Activated CD4-positive, alpha-beta T cell treated with anti-CD3 and anti-CD28 coated beads for 36 hours (primary cell): ENCODE results near the gene TM4SF18. TPM values are rescaled to one million over a fixed set of nuclear protein-coding genes. Genes with fewer than 3 reads are reported as not detected.

Experiments
- ATAC-seq: fragments of 200-7000 bp; cut with Tn5 transposase; one replicate; pipeline ENCODE4 v1.10.0; 2021; ENCODE audit warnings: mild to moderate bottlenecking, moderate library complexity
- CTCF ChIA-PET: fragments of 350-600 bp; sonication (Branson Sonifier 250); formaldehyde crosslinking; loops from one replicate; lab custom pipeline; 2021; ENCODE audit warnings: antibody characterized with exemption; lab: Charles Lee
- POLR2A ChIA-PET: fragments of 350-600 bp; sonication (Branson Sonifier 250); formaldehyde crosslinking; loops from one replicate; lab custom pipeline; 2021; ENCODE audit warnings: antibody characterized with exemption, inconsistent platforms; lab: Charles Lee
- DNase-seq: peaks from one replicate; pipeline ENCODE4 v3.0.0-alpha.2; 2020
- H3K27ac Mint-ChIP-seq: one replicate; pipeline ENCODE4 v1.8.0; 2021; ENCODE audit warnings: mixed read lengths
- H3K27me3 Mint-ChIP-seq: one replicate; pipeline ENCODE4 v1.8.0; 2021; ENCODE audit warnings: mixed read lengths
- H3K36me3 Mint-ChIP-seq: one replicate; pipeline ENCODE4 v1.8.0; 2021; ENCODE audit warnings: low read depth, mixed read lengths
- H3K4me1 Mint-ChIP-seq: one replicate; pipeline ENCODE4 v1.8.0; 2021; ENCODE audit warnings: mixed read lengths
- H3K4me3 Mint-ChIP-seq: one replicate; pipeline ENCODE4 v1.8.0; 2021; ENCODE audit warnings: mild to moderate bottlenecking, moderate library complexity, mixed read lengths
- H3K9me3 Mint-ChIP-seq: one replicate; pipeline ENCODE4 v1.8.0; 2021; ENCODE audit warnings: low read depth, mixed read lengths
- intact Hi-C, 2 experiments: fragments of 100-400 bp; cut with DNase I in 1 of 2; cut with micrococcal nuclease in 1 of 2; formaldehyde crosslinking; loops; one replicate each; pipeline versions ENCODE4 v1.14.2 to v1.15.1; 2022 to 2024; cut with DNase I, micrococcal nuclease
- total RNA-seq, 2 experiments: library from RNA; stranded (reverse); gene quantifications; one replicate each; pipeline ENCODE4 v1.2.3, GENCODE V29; 2021

The TM4SF18 gene
- total RNA-seq, 2 experiments from 2014 or later = not detected

DNA sequence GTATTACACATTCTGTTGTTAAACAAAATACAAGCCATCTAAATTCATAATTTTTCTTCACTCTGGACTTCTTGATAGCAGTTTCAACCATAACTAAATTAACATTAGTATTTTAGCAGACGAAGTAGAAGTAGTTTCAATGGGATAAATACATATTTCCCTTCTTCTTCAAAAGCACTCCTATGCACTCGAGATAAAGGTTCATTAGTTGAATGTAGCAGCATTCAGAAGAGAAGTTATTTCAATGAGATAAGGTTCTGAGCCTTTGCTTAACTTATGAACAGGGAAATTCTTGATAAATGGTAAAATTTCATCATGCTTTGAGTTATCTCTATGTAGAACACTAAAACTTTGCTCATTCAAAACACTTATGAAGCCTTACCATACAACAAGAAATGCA lies 11.8 kb downstream of the TM4SF18 start:
- H3K27ac Mint-ChIP-seq = no peak overlapping the region
- no peaks in the 10 kb centered on the region for H3K36me3 Mint-ChIP-seq
- no peak for ATAC-seq
- H3K9me3 Mint-ChIP-seq = no peaks in the 10 kb centered on the region
- CTCF ChIA-PET = interaction anchor here (0.7 kb wide), 1 partner anchor 364 kb away, joined by 3 read pairs; no protein-coding TSS in a partner anchor
- H3K27me3 Mint-ChIP-seq = no peaks in the 10 kb centered on the region
- intact Hi-C loops = no loop called here
- no peak for DNase-seq
- no peaks in the 10 kb centered on the region for H3K4me1 Mint-ChIP-seq
- POLR2A ChIA-PET = no interaction called here
- H3K4me3 Mint-ChIP-seq = no peak overlapping the region

DNA sequence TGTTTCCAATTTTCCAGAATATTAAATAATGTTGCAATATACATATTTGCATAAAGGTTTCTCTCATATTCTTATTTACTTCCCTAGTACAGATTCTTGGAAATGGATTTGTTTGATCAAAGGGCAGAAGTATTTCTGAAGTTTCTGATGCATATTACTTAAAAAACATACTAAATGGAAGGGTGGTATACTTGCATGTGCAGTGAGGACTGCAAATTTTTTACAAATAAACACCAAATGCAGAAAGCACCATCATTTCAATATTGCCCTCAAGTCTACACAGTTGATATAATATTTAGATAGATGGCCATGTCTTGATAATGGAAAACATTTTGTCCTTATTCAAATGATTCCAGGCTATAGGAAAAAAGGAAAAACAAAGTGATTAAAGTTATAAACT lies 12.3 kb downstream of the TM4SF18 start:
- H3K4me1 Mint-ChIP-seq = no peaks in the 10 kb centered on the region
- POLR2A ChIA-PET = no interaction called here
- H3K27ac Mint-ChIP-seq = no peak overlapping the region
- no peaks in the 10 kb centered on the region for H3K9me3 Mint-ChIP-seq
- H3K36me3 Mint-ChIP-seq = no peaks in the 10 kb centered on the region
- H3K4me3 Mint-ChIP-seq = no peak overlapping the region
- CTCF ChIA-PET = interaction anchor here (0.7 kb wide), 1 partner anchor 363 kb away, joined by 3 read pairs; no protein-coding TSS in a partner anchor
- H3K27me3 Mint-ChIP-seq = no peaks in the 10 kb centered on the region
- ATAC-seq = no peak
- DNase-seq = no peak
- intact Hi-C loops = no loop called here

DNA sequence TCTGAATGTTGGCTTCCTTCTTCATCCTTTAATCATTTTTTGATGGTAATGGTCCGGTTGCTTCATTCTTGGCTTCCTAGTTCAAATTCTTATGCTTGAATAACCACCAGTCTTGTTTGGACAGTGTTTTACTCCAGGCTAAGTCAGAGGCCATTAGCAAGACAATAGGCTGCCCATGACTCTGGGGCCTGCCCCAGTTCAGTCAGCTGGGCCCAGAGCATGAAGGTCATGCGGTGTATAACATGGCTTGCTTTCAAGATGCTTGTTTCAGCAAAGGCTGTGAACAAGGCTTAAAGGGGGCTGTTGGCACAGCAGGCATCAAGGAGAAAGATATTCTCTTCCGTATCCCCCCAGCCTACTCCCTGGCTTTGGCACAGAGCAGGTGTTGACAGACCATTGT lies 13.7 kb downstream of the TM4SF18 start:
- no peak for ATAC-seq

DNA sequence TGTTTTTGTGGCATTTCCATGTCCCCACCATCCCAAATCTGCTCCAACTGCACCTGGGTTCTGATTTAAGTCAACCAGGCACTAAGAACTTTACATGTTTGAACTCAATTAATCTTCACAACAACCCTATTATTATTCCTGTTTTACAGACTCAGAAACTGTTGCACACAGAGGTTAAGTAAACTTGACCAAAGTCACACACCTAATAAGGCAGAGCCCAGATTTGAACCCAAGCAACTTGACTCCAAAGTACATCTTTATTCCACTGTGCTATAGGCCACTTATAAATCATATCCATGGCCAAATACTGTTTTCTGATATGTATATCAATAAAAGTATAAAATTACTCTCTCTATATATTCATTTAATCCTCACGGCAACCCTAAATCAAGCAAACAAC lies 16.4 kb downstream of the TM4SF18 start:
- no peak for DNase-seq
- CTCF ChIA-PET = no interaction called here
- H3K4me1 Mint-ChIP-seq = no peaks in the 10 kb centered on the region
- H3K4me3 Mint-ChIP-seq = no peak overlapping the region
- H3K36me3 Mint-ChIP-seq = no peaks in the 10 kb centered on the region
- POLR2A ChIA-PET = no interaction called here
- ATAC-seq = no peak
- H3K9me3 Mint-ChIP-seq = no peaks in the 10 kb centered on the region
- intact Hi-C loops = no loop called here
- H3K27me3 Mint-ChIP-seq = peaks cover 7% of the 10 kb centered on the region
- H3K27ac Mint-ChIP-seq = no peak overlapping the region

More for the DNA sequence above, 13.7 kb downstream of the TM4SF18 start:
- no peak overlapping the region for H3K4me3 Mint-ChIP-seq
- H3K27me3 Mint-ChIP-seq = no peaks in the 10 kb centered on the region
- no peak for DNase-seq
- H3K36me3 Mint-ChIP-seq = no peaks in the 10 kb centered on the region
- ChIA-PET CTCF (interaction anchor here (1.0 to 1.1 kb wide), 2 partner anchors 9 to 11 kb away, joined by 3 read pairs; no protein-coding TSS in a partner anchor), POLR2A (no interaction called here)
- H3K27ac Mint-ChIP-seq = no peak overlapping the region
- H3K4me1 Mint-ChIP-seq = no peaks in the 10 kb centered on the region
- intact Hi-C loops = no loop called here
- no peaks in the 10 kb centered on the region for H3K9me3 Mint-ChIP-seq

DNA sequence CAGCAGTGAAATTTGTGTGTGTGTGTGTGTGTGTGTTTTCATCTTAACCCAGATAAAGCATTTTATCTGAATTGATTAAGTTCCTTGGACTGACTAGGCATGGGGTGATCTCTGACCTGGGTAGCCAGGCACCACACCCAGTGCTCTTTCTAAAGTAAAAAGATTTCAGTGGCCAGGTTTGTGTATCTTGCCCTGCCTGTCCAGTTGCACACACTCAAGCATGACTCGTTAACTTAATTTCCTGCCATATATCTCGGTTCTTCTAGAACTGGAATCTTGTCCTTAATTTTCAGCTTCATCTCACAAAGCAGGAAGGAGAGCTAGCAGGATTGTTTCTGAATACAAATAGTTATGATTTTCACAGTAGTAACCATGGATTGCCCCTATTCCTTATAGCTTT lies 17.0 kb downstream of the TM4SF18 start:
- no peaks in the 10 kb centered on the region for H3K9me3 Mint-ChIP-seq
- intact Hi-C loops = no loop called here
- no peaks in the 10 kb centered on the region for H3K4me1 Mint-ChIP-seq
- ChIA-PET CTCF (interaction anchor here (0.6 to 1.5 kb wide), 2 partner anchors 12 to 45 kb away, joined by 3 read pairs; no protein-coding TSS in a partner anchor), POLR2A (no interaction called here)
- H3K27ac Mint-ChIP-seq = no peak overlapping the region
- DNase-seq (no peak), ATAC-seq (no peak)
- no peaks in the 10 kb centered on the region for H3K36me3 Mint-ChIP-seq
- no peak overlapping the region for H3K4me3 Mint-ChIP-seq
- H3K27me3 Mint-ChIP-seq = peaks cover 7% of the 10 kb centered on the region

DNA sequence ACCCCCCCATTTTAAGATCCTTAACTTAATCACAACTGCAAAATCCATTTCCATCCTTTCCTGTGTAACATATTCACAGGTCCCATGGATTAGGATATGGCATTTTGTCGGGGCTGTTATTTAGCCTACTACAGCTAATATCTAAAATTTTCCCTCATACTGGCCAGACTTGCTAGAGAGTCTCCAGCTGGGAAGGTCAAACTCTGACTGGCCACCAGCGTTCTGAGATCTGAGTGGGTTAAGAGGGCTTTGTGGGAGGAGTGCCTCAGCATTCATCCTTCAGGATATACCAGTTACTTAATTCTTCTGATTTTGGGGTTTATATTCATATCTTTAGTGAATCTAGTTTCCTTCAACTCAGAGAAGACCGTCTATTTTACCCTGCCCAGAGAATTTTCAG lies 17.7 kb downstream of the TM4SF18 start:
- no peak for ATAC-seq
- DNase-seq = no peak
- H3K9me3 Mint-ChIP-seq = no peaks in the 10 kb centered on the region
- H3K4me3 Mint-ChIP-seq = no peak overlapping the region
- POLR2A ChIA-PET = no interaction called here
- peaks cover 10% of the 10 kb centered on the region for H3K27me3 Mint-ChIP-seq
- H3K4me1 Mint-ChIP-seq = no peaks in the 10 kb centered on the region
- H3K27ac Mint-ChIP-seq = no peak overlapping the region
- no peaks in the 10 kb centered on the region for H3K36me3 Mint-ChIP-seq
- CTCF ChIA-PET = interaction anchor here (1.5 kb wide), 1 partner anchor 11 kb away, joined by 3 read pairs; no protein-coding TSS in a partner anchor
- intact Hi-C loops = no loop called here

DNA sequence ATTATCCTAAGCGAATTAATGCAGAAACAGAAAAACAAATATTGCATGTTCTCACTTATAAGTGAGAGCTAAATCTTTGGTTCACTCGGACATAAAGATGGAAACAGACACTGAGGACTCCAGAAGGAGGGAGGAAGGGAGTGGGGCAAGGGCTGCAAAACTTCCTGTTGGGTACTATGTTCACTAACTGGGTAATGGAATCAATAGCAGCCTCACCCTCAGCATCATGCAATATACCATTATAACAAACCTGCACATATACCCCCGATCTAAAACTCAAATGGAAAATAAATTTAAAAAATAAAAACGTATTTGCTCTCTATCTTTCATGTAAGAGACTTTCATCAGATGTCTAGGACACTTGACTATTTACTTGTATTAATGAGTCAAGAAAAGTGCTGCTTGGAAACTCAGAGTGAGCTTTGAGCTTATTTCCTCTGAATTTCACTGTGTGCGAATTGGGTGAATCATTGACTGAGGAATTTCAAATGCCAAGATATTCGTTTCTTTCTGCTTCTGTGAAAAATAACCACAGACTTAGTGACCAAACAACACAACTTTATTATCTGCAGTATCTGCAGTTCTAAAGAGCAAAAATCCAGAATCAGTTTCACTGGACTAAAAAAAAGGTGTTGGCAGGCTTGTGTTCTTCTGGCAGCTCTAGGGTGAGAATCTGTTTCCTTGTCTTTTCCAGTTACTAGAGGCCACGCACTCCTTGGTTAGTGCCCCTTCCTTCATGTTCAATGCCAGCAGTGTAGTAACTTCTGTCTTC lies 18.4 kb downstream of the TM4SF18 start:
- Mint-ChIP-seq H3K4me3 (no peak overlapping the region), H3K27ac (no peak overlapping the region), H3K36me3 (no peaks in the 10 kb centered on the region), H3K27me3 (peaks cover 11% of the 10 kb centered on the region), H3K9me3 (no peaks in the 10 kb centered on the region), H3K4me1 (no peaks in the 10 kb centered on the region)
- intact Hi-C loops = no loop called here
- CTCF ChIA-PET = interaction anchor here (1.5 kb wide), 1 partner anchor 11 kb away, joined by 3 read pairs; no protein-coding TSS in a partner anchor
- DNase-seq (no peak), ATAC-seq (no peak)
- POLR2A ChIA-PET = no interaction called here

DNA sequence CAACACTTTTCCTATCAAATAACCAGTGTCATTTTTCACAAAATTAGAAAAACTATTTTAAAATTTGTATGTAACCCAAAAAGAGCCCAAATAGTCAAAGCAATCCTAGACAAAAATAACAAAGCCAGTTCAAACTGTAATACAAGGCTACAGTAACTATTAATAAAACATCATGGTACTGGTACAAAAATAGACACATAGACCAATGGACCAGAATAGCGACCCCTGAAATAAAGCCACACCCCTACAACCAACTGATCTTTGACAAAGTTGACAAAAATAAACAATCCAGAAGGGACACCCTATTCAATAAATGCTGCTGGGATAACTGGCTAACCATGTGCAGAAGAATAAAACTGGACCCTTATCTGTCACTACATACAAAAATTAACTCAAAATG lies 19.9 kb downstream of the TM4SF18 start:
- Mint-ChIP-seq H3K36me3 (no peaks in the 10 kb centered on the region), H3K27me3 (peaks cover 13% of the 10 kb centered on the region), H3K9me3 (no peaks in the 10 kb centered on the region), H3K4me1 (no peaks in the 10 kb centered on the region), H3K27ac (no peak overlapping the region), H3K4me3 (no peak overlapping the region)
- DNase-seq (no peak), ATAC-seq (no peak)
- intact Hi-C loops = no loop called here
- CTCF ChIA-PET = no interaction called here
- POLR2A ChIA-PET = no interaction called here

DNA sequence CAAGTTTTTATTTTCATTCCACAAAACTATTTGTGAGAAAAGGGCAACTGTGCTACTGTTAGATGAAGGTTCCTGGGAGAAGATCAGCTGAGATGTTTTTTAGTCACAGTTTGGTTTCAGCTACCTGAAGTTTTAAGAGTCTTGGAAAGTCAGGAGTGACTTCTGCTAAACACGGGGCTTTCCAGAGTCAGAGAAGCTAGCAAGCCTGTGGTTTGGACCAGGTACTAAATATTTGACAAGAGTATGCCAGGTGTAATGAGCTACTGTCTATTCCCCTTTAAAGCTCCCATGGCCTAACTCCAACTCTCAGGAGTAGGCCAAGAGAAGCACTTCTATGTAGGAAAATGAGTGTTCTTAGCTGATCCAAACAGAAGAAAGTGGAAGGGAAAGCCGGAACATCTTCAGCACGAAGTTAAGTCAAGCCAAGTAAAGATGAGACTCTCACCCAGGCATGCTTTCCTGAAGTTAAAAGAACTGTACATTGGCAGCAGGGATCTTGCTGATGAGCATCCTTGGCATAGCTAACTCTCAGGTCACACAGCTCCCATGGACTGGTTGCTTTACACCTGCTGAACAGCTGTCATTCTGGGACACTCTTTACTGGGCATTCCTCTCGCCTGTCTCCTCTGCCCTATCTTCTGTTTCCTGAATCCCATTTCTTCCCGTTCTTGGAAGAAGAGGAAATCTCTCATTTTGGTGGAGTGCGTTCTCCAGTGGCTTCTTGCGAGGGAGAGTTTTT lies 22.5 kb downstream of the TM4SF18 start:
- ChIA-PET CTCF (interaction anchor here (1.1 to 1.3 kb wide), 4 partner anchors 8 to 46 kb away, joined by 3 to 4 read pairs (median 3); no protein-coding TSS in a partner anchor), POLR2A (no interaction called here)
- no peaks in the 10 kb centered on the region for H3K4me1 Mint-ChIP-seq
- DNase-seq (no peak), ATAC-seq (no peak)
- no peak overlapping the region for H3K4me3 Mint-ChIP-seq
- no peaks in the 10 kb centered on the region for H3K9me3 Mint-ChIP-seq
- no peaks in the 10 kb centered on the region for H3K36me3 Mint-ChIP-seq
- intact Hi-C loops = no loop called here
- peaks cover 16% of the 10 kb centered on the region for H3K27me3 Mint-ChIP-seq
- H3K27ac Mint-ChIP-seq = no peak overlapping the region

DNA sequence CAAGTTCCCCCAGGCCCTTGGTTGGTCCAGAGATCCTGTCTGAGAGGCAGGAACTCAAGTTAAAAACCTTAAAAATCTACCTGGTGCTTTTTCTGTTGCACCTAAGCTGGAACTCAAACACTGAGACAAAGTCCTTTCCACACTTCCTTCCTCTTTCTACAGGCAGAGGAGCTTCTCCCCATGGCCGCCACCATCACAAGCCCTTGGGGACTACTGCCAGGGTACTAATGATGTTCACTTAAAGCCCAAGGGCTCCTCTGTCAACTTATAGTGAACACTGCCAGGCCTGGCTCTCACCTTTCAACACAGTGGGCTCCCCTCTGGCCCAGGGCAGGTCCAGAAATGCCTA lies 26.0 kb downstream of the TM4SF18 start:
- POLR2A ChIA-PET = no interaction called here

DNA sequence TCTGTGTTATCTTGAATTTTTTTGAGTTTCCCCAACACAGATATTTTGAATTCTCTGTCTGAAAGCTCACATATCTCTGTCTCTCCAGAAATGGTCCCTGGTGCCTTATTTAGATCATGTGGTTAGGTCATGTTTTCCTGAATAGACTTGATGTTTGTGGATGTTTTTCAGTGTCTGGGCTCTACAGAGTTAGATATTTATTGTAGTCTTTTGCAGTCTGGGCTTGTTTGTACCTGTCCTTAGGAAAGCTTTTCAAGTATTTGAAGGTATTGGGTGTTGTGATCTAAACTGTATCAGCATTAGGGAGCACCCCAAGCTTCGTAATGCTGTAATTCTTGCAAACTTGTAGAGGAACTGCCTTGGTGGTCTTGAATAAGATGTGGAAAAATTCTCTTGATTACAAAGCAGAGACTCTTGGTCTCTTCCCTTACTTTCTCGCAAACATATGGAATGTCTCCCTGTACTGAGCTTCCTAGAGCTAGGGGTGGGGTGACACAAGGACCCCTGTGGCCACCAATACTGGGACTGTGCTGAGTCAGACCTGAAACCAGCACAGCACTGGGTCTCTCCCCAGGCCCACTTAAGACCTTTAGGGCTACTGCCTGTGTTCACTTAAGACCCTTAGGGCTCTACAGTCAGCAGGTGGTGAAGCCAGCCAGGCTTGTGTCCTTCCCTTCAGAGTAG lies 26.5 kb downstream of the TM4SF18 start:
- intact Hi-C loops = no loop called here
- Mint-ChIP-seq H3K4me1 (no peaks in the 10 kb centered on the region), H3K36me3 (no peaks in the 10 kb centered on the region), H3K9me3 (no peaks in the 10 kb centered on the region), H3K27me3 (peaks cover 29% of the 10 kb centered on the region), H3K4me3 (no peak overlapping the region), H3K27ac (no peak overlapping the region)
- DNase-seq = no peak
- ChIA-PET POLR2A (no interaction called here), CTCF (interaction anchor here (0.6 kb wide), 1 partner anchor 175 kb away, joined by 3 read pairs; no protein-coding TSS in a partner anchor)
- ATAC-seq = no peak

More for the DNA sequence above, 26.0 kb downstream of the TM4SF18 start:
- Mint-ChIP-seq H3K4me3 (no peak overlapping the region), H3K36me3 (no peaks in the 10 kb centered on the region), H3K4me1 (no peaks in the 10 kb centered on the region), H3K27ac (no peak overlapping the region), H3K9me3 (no peaks in the 10 kb centered on the region), H3K27me3 (peaks cover 26% of the 10 kb centered on the region)
- ATAC-seq (no peak), DNase-seq (no peak)
- CTCF ChIA-PET = interaction anchor here (0.7 kb wide), 1 partner anchor 12 kb away, joined by 4 read pairs; no protein-coding TSS in a partner anchor
- intact Hi-C loops = no loop called here
